Heart right ventricle (tissue), 16 donors: Measurements from ENCODE around the gene EGFL7. TPM values are rescaled to one million over a fixed set of nuclear protein-coding genes. Genes with fewer than 3 reads are reported as not detected.

ENCODE experiments used
- ATAC-seq, 8 donors: fragments of 200-7000 bp; cut with Tn5 transposase; one replicate each; pipeline ENCODE4 v1.9.1; 2020; ENCODE audit warnings: mild to moderate bottlenecking in 8 of 8, moderate library complexity in 8 of 8, moderate number of reproducible peaks in 1 of 8
- DNase-seq, 2 donors: peaks; one replicate each; pipeline ENCODE4 v3.0.0-alpha.2; 2020
- H3K27ac ChIP-seq, 10 donors: fragments of 200-600 bp; sonication (generic) in 2 of 10; one replicate each; pipeline versions ENCODE4 v1.5.0 to v1.8.0; 2020 to 2022; ENCODE audit warnings: mild to moderate bottlenecking in 3 of 10
- H3K27me3 ChIP-seq, 7 donors: fragments of 200-600 bp; one replicate each; pipeline ENCODE4 v1.8.0; 2021 to 2022; ENCODE audit warnings: mild to moderate bottlenecking in 2 of 7
- H3K36me3 ChIP-seq, 9 donors: fragments of 200-600 bp; sonication (generic) in 1 of 9; one replicate each; pipeline versions ENCODE4 v1.5.0 to v1.8.0; 2020 to 2022; ENCODE audit warnings: mild to moderate bottlenecking in 2 of 9
- H3K4me1 ChIP-seq, 9 donors: fragments of 200-600 bp; sonication (generic) in 1 of 9; one replicate each; pipeline versions ENCODE4 v1.5.0 to v1.8.0; 2020 to 2022; ENCODE audit warnings: mild to moderate bottlenecking in 4 of 9
- H3K4me3 ChIP-seq, 10 donors: fragments of 200-600 bp; sonication (generic) in 2 of 10; one replicate each; pipeline versions ENCODE4 v1.5.0 to v1.8.0; 2020 to 2022; ENCODE audit warnings: mild to moderate bottlenecking in 7 of 10, moderate library complexity in 2 of 10
- H3K9me3 ChIP-seq, 11 donors: fragments of 200-600 bp in 10 of 11; sonication (generic) in 2 of 11; one replicate each; pipeline versions ENCODE4 v1.5.0 to v1.8.0; 2013 to 2022; ENCODE audit warnings: mild to moderate bottlenecking in 2 of 11, control low read depth in 1 of 11, moderate library complexity in 1 of 11
- CTCF ChIP-seq, 9 donors: fragments of 200-600 bp; sonication (generic) in 2 of 9; IDR thresholded peaks; one replicate each; pipeline versions ENCODE4 v1.5.0 to v1.8.0; 2021 to 2022; ENCODE audit warnings: antibody characterized with exemption in 9 of 9, mild to moderate bottlenecking in 5 of 9, moderate library complexity in 1 of 9
- WGBS, 2 donors: extraction: QIAGEN DNeasy Blood & Tissue Kit; methylation state at CpG; one replicate each; pipeline ENCODE4 v1.1.7; 2013; ENCODE audit warnings: inconsistent platforms in 1 of 2; 5-methylcytosine and 5-hydroxymethylcytosine counted together
- intact Hi-C, 10 donors: fragments of 100-400 bp; cut with DNase I; formaldehyde crosslinking; loops; one replicate each; pipeline versions ENCODE4 v1.11.1 to v1.14.2; 2022
- polyA plus RNA-seq, 2 donors: library from polyadenylated mRNA; stranded (reverse); fragments of 200-250 nt; gene quantifications; one replicate each; pipeline ENCODE4 v1.2.3, GENCODE V29; 2013
- total RNA-seq, 10 donors: library from RNA; stranded (reverse); fragmentation: NEBNext Ultra II Directional in 3 of 10; extraction: Animal tissue kit (Norgen Biotek cat#: 25700) in 3 of 10; gene quantifications; one replicate each; pipeline versions ENCODE4 v1.2.1 to v1.2.4, GENCODE V29; 2021 to 2023
- donor health status: Arrhythmogenic right ventricular cardiomyopathy.
- donor health status: ischemic (EF 13 %, LVEDD 7.1; RV severe dilation, severe dysfunction).
- donor health status: healthy with polysubstance abuse.
- donor health status: DM: no; HTN: yes; CAD: no.
- donor health status: DM: no; HTN: no; CAD: no.
- donor health status: ischemic (EF 25% LVEDD 6.9; RV normal size, moderate dysfunction).
- donor health status: ischemic (EF 25% LVEDD 5.7; RV mildly dilated, moderate dysfunction).
- donor health status: healthy.
- donor health status: DM: yes; HTN: yes; CAD: no.
- donor health status: Ischemic cardiomyopathy.
- donor health status: ischemic (EF 35%, LVEDD 5.7; RV mildly dilated, moderate dysfunction).
- donor health status: nonischemic (EF 11% LVEDD 7.7; RV severe dilation, severe dysfunction).
- donor health status: DM: yes; HTN: yes; CAD: no.
- donor health status: PGD.
- donor health status: ischemic (EF 29% LVEDD 5.4; RV normal size, mild dysfunction).
- donor health status: nonischemic (EF 23%, LVEDD 6.1; RV moderate dilation, normal function).

EGFL7 gene
- total and polyA plus RNA-seq, 12 donors: 68.6 to 377 (median 101) TPM

DNA sequence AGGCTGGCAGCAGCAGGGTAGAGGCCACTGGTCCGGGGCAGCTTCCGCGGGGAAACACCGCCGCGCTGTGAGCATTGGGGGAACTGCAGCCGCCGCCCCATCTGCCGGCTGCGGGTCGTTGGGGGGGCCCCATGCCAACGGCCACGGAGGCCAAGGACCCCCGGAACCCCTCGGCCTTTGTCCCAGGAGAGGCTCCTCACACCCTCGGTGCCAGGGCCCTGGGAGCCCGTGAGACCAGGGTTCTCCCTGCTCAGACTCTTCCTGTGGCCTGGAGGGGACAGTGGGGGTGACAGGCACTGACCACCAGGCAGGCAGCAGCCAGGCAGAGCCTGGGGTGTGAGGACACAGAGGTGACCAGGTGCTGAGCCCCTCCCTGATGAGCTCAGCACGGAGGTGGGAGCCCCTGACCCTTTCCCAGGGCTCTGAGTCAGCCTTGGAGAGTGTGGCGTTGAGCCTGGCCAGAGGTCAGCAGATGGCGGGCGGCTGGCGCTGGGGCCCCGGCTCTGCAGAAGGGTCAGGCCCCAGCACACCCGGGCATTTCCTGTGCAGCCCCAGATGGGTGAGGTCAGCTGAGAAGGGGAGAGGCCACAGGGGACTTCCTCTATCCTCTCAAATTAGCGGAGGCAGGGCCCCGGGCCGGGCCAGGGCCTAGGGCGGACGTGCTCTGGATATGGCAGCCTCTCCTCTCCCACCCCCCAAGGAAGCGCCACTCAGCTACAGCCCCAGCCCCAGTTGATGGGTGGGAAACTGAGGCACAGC is 17.9 kb upstream of the EGFL7 start:
- no peaks in the 10 kb centered on the region for H3K36me3 ChIP-seq
- TF ChIP-seq CTCF (IDR thresholded peaks at IDR 0.05): peak; percentile 83 to 93 (median 89)
- H3K27me3 ChIP-seq: peaks cover 0 to 43% (median 0%) of the 10 kb centered on the region in 7 donors
- peaks cover 16 to 96% (median 66%) of the 10 kb centered on the region in 9 donors for H3K4me1 ChIP-seq
- intact Hi-C loops: loop anchor here in 6 of 10 donors (2.0 to 10.0 kb wide), 3 partner anchors 18 to 50 kb away; partner anchors contain the start of gene EGFL7 (in 4 of the 6)
- H3K9me3 ChIP-seq: no peaks in the 10 kb centered on the region
- peak overlapping the region; percentile 90 to 97 (median 95) for H3K27ac ChIP-seq
- WGBS, 2 donors: 14 to 25% methylated on average over 20 to 30 of the region's 30 CpGs
- DNase-seq: peak; percentile 81 to 92
- ATAC-seq: peak; percentile 43 to 85 (median 64)
- H3K4me3 ChIP-seq: peak overlapping the region in 9 of 10 donors; percentile 36 to 66 (median 54)

GRCh38 chr9:136645352-136645902 is 17.3 kb upstream of the EGFL7 start:
- Histone ChIP-seq H3K36me3 (no peaks in the 10 kb centered on the region), H3K4me3 (peak overlapping the region in 9 of 10 donors; percentile 36 to 66 (median 54)), H3K27me3 (peaks cover 0 to 43% (median 0%) of the 10 kb centered on the region in 7 donors), H3K4me1 (peaks cover 16 to 90% (median 61%) of the 10 kb centered on the region in 9 donors), H3K9me3 (no peaks in the 10 kb centered on the region), H3K27ac (peak overlapping the region; percentile 90 to 97 (median 95))
- WGBS, 2 donors: 59 to 62% methylated on average over 18 of the region's 18 CpGs
- TF ChIP-seq CTCF (IDR thresholded peaks at IDR 0.05): no peak
- intact Hi-C loops: loop anchor here in 5 of 10 donors (2.0 to 10.0 kb wide), 2 partner anchors 17 to 49 kb away; partner anchors contain the start of gene EGFL7 (in 4 of the 5)
- DNase-seq (peak in 1 of 2 donors; percentile 17), ATAC-seq (peak in 4 of 8 donors; percentile 0 to 9 (median 1))

DNA sequence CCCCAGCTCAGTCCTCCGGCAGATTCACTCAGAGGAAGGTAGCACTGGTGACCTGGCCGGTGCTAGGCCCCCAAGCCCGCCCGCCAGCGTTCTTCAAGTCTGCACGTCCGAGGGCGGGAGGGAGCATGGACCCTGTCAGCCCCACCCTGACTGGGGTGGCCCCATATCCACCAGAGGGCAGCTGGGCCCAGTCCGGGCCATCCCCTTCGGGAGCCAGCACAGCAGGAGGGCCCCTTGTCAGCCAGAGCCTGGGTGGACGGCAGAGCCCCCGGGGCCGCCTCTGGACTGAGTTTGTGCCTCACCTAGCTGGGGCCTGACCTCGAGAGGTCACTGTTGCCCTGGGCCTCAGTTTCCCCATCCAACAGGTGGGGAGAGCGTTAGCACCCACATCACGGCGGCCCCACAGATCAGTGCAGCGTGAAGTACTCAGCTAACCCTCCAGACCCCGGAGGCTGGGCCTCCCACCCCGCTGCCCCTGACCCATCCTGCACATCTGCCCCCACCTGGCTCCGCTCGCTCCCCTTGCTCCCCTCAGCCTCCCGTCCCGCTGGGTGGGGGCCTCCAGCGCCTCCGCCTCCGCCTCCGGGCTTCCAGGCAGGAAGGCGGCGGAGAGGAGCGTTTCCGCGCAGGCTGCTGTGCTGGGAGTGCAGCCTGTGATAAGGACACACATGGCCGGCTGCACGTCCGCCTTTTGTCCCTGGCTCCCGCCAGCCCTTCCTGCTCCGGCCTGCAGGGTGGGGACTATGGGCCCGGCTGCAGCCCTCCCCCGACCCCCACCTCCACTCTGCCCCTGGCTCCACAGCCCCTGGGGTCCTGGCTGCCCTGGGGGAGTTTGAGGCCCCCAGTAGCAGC is 16.6 kb upstream of the EGFL7 start:
- Histone ChIP-seq H3K4me1 (peaks cover 16 to 83% (median 54%) of the 10 kb centered on the region in 9 donors), H3K4me3 (peak overlapping the region; percentile 24 to 66 (median 54)), H3K36me3 (no peaks in the 10 kb centered on the region), H3K9me3 (no peaks in the 10 kb centered on the region), H3K27ac (peak overlapping the region; percentile 90 to 97 (median 95)), H3K27me3 (peaks cover 0 to 43% (median 0%) of the 10 kb centered on the region in 7 donors)
- peak in 4 of 9 donors; percentile 28 to 45 (median 34) for TF ChIP-seq CTCF (IDR thresholded peaks at IDR 0.05)
- ATAC-seq: peak; percentile 50 to 77 (median 68)
- peak; percentile 86 to 87 for DNase-seq
- 25 to 30% methylated on average over 38 to 40 of the region's 40 CpGs for WGBS, 2 donors
- intact Hi-C loops: loop anchor here in 6 of 10 donors (1.0 to 10.0 kb wide), 4 partner anchors 10 to 49 kb away; partner anchors contain the start of gene EGFL7 (in 5 of the 6)
